SK-N-SH treated with all-trans-retinoic acid at 6 μM for 48 hours (cell line): ENCODE data around the gene KIAA1549.

Experiments
- BACH2 ChIP-seq: fragments of 250-450 bp; sonication (Bioruptor Pico); IDR thresholded peaks from 2 replicates; pipeline ENCODE4 v1.9.0; 2021; ENCODE audit warnings: mild to moderate bottlenecking, borderline replicate concordance
- CREB5 ChIP-seq: fragments of 250-450 bp; sonication (Bioruptor Pico); IDR thresholded peaks from 2 replicates; pipeline ENCODE4 v1.5.1; 2020; ENCODE audit warnings: low read depth, mild to moderate bottlenecking, moderate library complexity
- OSR1 ChIP-seq: fragments of 250-450 bp; sonication (Bioruptor Pico); IDR thresholded peaks from 2 replicates; pipeline ENCODE4 v1.8.0; 2022; ENCODE audit warnings: moderate library complexity, mild to moderate bottlenecking, inconsistent platforms
- PATZ1 ChIP-seq: fragments of 250-450 bp; sonication (Bioruptor Pico); IDR thresholded peaks from 2 replicates; pipeline ENCODE4 v1.8.0; 2020; ENCODE audit warnings: mild to moderate bottlenecking, moderate library complexity, borderline replicate concordance
- ZFP3 ChIP-seq: fragments of 250-450 bp; sonication (Bioruptor Pico); IDR thresholded peaks from 2 replicates; pipeline ENCODE4 v1.5.0; 2020; ENCODE audit warnings: mild to moderate bottlenecking, moderate library complexity
- ZNF70 ChIP-seq: fragments of 450-650 bp; formaldehyde crosslinking; IDR thresholded peaks from 2 replicates; pipeline ENCODE4 v1.5.0; 2020; ENCODE audit warnings: mild to moderate bottlenecking, moderate library complexity

- TF ChIP-seq PATZ1 (CRISPR knock-in tag) = no peak
- TF ChIP-seq ZNF70 (CRISPR knock-in tag) = no peak
- TF ChIP-seq ZFP3 = no peak
- no peak for TF ChIP-seq CREB5 (CRISPR knock-in tag)
- TF ChIP-seq OSR1 = no peak
- no peak for TF ChIP-seq BACH2 (CRISPR knock-in tag)
Observed at GRCh38 chr7:138934367-138934766, 46.8 kb downstream of the KIAA1549 start.
